ENCODE data around the gene PRX.

DNA sequence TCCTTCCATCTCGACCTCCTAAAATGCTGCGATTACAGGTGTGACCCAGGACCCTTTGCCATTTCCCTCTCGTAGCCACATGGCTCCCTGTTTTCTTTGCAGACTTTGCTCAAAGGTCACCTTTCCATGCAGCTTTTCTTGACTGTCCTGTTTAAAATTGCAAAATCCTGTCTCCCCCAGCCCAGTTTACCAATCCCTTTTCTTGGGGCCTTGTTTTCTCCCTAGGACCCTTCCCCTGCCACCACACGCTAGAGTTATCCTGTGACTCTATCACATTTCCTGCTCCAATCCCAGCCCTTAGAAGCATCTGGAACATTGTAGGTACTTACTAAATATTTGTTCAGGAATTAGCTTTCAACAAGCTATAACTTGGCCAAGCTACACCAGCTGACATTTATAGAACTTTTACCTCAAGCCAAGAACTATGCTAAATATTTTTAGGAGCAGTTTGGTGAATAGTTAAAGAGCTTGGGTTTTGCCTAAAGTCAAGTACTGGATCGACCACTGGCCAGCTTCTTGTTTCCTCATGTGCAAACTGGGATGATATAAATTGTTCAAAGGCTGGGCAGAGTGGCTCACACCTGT is 40.1 kb upstream of the PRX start:
- TF ChIP-seq, protein P1, sequence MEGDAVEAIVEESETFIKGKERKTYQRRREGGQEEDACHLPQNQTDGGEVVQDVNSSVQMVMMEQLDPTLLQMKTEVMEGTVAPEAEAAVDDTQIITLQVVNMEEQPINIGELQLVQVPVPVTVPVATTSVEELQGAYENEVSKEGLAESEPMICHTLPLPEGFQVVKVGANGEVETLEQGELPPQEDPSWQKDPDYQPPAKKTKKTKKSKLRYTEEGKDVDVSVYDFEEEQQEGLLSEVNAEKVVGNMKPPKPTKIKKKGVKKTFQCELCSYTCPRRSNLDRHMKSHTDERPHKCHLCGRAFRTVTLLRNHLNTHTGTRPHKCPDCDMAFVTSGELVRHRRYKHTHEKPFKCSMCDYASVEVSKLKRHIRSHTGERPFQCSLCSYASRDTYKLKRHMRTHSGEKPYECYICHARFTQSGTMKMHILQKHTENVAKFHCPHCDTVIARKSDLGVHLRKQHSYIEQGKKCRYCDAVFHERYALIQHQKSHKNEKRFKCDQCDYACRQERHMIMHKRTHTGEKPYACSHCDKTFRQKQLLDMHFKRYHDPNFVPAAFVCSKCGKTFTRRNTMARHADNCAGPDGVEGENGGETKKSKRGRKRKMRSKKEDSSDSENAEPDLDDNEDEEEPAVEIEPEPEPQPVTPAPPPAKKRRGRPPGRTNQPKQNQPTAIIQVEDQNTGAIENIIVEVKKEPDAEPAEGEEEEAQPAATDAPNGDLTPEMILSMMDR (conservative IDR thresholded peaks at IDR 0.05; ENCODE audit: low read depth, low read length): no peak
- no peak for TF ChIP-seq EZH2 (IDR thresholded peaks at IDR 0.05; ENCODE audit: low read length, unreplicated experiment)
